ENCODE measurements around the gene RGMA. TPM values are rescaled to one million over a fixed set of nuclear protein-coding genes. Genes with fewer than 3 reads are reported as not detected.
A peak's percentile ranks its signal among the peaks of the same experiment; 100 is the strongest.

RGMA gene
- total and polyA plus RNA-seq, 2 of the 8 experiments (the other 6 are each of a cell fraction or from before 2014, with no cell fraction given) = 19.9 to 39.8 TPM

GRCh38 chr15:93089727-93090305 is 805 bp upstream of the RGMA start:
- peaks cover 0 to 5% of the 10 kb centered on the region in 2 experiments for H4K20me1 ChIP-seq (replicated peaks in 1 of 2; ENCODE audit: control insufficient read depth in 1 of 2, insufficient read depth in 2 of 2, low read length in 2 of 2)
- H2BK12ac ChIP-seq (ENCODE audit: low read depth, low read length) = no peak overlapping the region
- no peak overlapping the region for H2BK5ac ChIP-seq (ENCODE audit: low read depth, low read length)
- H2BK20ac ChIP-seq (ENCODE audit: low read length) = no peak overlapping the region
- no peak overlapping the region for H2AK5ac ChIP-seq (ENCODE audit: low read depth, low read length)
- H3K4me1 ChIP-seq (replicated peaks in 1 of 4; ENCODE audit: control insufficient read depth in 3 of 4, insufficient read depth in 4 of 4, low read length in 3 of 4) = peaks cover 0 to 12% (median 1%) of the 10 kb centered on the region in 4 experiments; a peak in 6 of 7 replicates
- H2BK120ac ChIP-seq (replicated peaks; ENCODE audit: low read depth, low read length) = no peak overlapping the region
- H3K27ac ChIP-seq (ENCODE audit: low read depth, low read length) = no peak overlapping the region
- H3K18ac ChIP-seq (ENCODE audit: extremely low read depth, low read length) = no peak overlapping the region; the same call in 1 of the 2 replicates
- 10% methylated on average over 29 of the region's 29 CpGs; no CpG with 5 or more reads in 1 of the 2 experiments for WGBS, 2 experiments (ENCODE audit: extremely low coverage in 1 of 2, insufficient coverage in 1 of 2, insufficient read length in 1 of 2, insufficient replicate concordance in 2 of 2, low coverage in 1 of 2, low lambda C conversion rate in 2 of 2, missing lambda C conversion rate in 1 of 2)
- H2AFZ ChIP-seq (ENCODE audit: low read length) = no peak overlapping the region
- 0 out of 7 replicates have a peak overlapping the region, but pooled peaks of 1 of the 4 experiments have one; percentile 8 for H3K9ac ChIP-seq (replicated peaks in 1 of 4; ENCODE audit: extremely low read depth in 1 of 4, low read depth in 3 of 4, low read length in 3 of 4)
- H3K14ac ChIP-seq (ENCODE audit: insufficient read length) = no peak overlapping the region
- ChIA-PET CTCF (ENCODE audit: partially characterized antibody) (interaction anchor here (0.6 to 2.4 kb wide), 6 partner anchors 9 to 495 kb away, joined by 3 to 10 read pairs (median 4); no protein-coding TSS in a partner anchor), POLR2A (ENCODE audit: partially characterized antibody) (interaction anchor here (0.8 to 1.2 kb wide), 3 partner anchors 19 to 241 kb away, joined by 3 to 5 read pairs (median 4); no protein-coding TSS in a partner anchor)
- peak; percentile 52 for FAIRE-seq
- H3K9me3 ChIP-seq (ENCODE audit: insufficient read depth in 2 of 2, low read depth in 1 of 2, low read length in 1 of 2) = no peaks in the 10 kb centered on the region
- peaks cover 19% of the 10 kb centered on the region; the same call in 1 of the 2 replicates for H3K23me2 ChIP-seq (ENCODE audit: low read depth, low read length)
- peak overlapping the region; percentile 51 to 75 (median 62) for H3K4me3 ChIP-seq (ENCODE audit: extremely low read depth in 1 of 4, insufficient read depth in 2 of 4, low read depth in 3 of 4, low read length in 4 of 4)
- no peak for DNase-seq (ENCODE audit: low read depth in 1 of 2, low spot score in 2 of 2)
- H3K4me2 ChIP-seq (ENCODE audit: insufficient read depth in 1 of 2, low read depth in 2 of 2, low read length in 2 of 2) = peak overlapping the region; percentile 68 to 90
- no peak overlapping the region for H4K8ac ChIP-seq (ENCODE audit: extremely low read depth, insufficient read depth, low read length)
- no peak overlapping the region for H2BK15ac ChIP-seq (ENCODE audit: low read length)
- H3K4ac ChIP-seq (replicated peaks; ENCODE audit: insufficient read length, low read depth, low read length) = peak overlapping the region; percentile 13
- H3K79me1 ChIP-seq (ENCODE audit: low read depth, low read length) = 0 out of 2 replicates have a peak, but pooled peaks cover 2% of the 10 kb centered on the region
- H3K79me2 ChIP-seq (ENCODE audit: control insufficient read depth in 1 of 2, insufficient read depth in 2 of 2, low read length in 2 of 2) = peaks cover 0 to 12% of the 10 kb centered on the region in 2 experiments; a peak in 2 of 4 replicates
- no peak overlapping the region for H4K5ac ChIP-seq (ENCODE audit: insufficient read length, low read depth, low read length)
- H3K27me3 ChIP-seq (replicated peaks in 1 of 4; ENCODE audit: control insufficient read depth in 3 of 4, extremely low read depth in 1 of 4, insufficient read depth in 3 of 4, low read length in 3 of 4) = peaks cover 11 to 47% (median 37%) of the 10 kb centered on the region in 4 experiments
- H3K56ac ChIP-seq (replicated peaks; ENCODE audit: insufficient read length, low read depth, low read length) = no peak overlapping the region
- no peaks in the 10 kb centered on the region for H3K36me3 ChIP-seq (ENCODE audit: control insufficient read depth in 2 of 4, insufficient read depth in 4 of 4, low read length in 3 of 4)
- no peak overlapping the region for H4K91ac ChIP-seq (replicated peaks; ENCODE audit: insufficient read length, low read length)
- no peak overlapping the region for H3K23ac ChIP-seq (ENCODE audit: insufficient read length)
- no peak for TF ChIP-seq ZNF274 (IDR thresholded peaks at IDR 0.05; ENCODE audit: borderline replicate concordance, extremely low read depth, low read length)
- no peak for TF ChIP-seq RAD21 (IDR thresholded peaks at IDR 0.05 in 1 of 2, conservative IDR thresholded peaks at IDR 0.05 in 1 of 2; ENCODE audit: low read depth in 2 of 2, low read length in 2 of 2)
- no peak for TF ChIP-seq POLR2A (IDR thresholded peaks at IDR 0.05; ENCODE audit: control extremely low read depth in 1 of 2, low read depth in 2 of 2, low read length in 2 of 2)
- no peak for TF ChIP-seq JUND (IDR thresholded peaks at IDR 0.05; ENCODE audit: low read length)

Measured in H1 (cell line).